Frontal cortex (tissue), 4 donors: ENCODE data around the gene PKLR. TPM values are rescaled to one million over a fixed set of nuclear protein-coding genes. Genes with fewer than 3 reads are reported as not detected.

Experiments
- DNase-seq, 2 donors: peaks; one replicate each; pipeline ENCODE4 v3.0.0; 2012; ENCODE audit warnings: low spot score in 2 of 2
- FAIRE-seq: peaks from 2 replicates; lab custom pipeline; 2012; peaks lifted over from hg19 to GRCh38; lab: Jason Lieb, UNC
- total RNA-seq: library from RNA; depleted of rRNA; stranded (reverse); fragments of >200 nt; gene quantifications from one replicate; pipeline ENCODE4 v1.2.3, GENCODE V29; 2014
- donor health status: control.
- donor health status: control.
- donor health status: control.

The PKLR gene
- total RNA-seq, 1 donor from 2014 or later, result not detected

DNA sequence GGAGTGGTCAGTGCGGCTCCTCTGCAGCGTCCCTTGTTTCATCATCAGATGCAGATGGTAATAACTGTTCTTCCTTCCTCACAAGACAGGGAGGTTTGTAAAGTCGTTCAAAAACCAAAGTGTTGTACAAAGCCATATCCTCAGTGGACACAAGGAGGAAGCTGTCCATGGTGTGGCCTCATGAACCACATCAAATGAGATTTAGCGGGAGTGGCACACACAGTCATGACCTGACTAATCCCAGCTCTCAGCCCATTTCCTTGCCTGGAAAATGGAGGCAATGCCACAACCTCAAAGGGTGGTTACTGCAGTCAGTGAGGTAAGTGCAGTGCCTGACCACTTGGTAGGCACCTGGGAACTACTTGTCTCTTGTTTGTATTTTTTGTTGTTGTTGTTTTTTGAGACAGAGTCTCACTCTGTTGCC is 59.4 kb downstream of the PKLR start:
- no peak for FAIRE-seq
- DNase-seq, result no peak

DNA sequence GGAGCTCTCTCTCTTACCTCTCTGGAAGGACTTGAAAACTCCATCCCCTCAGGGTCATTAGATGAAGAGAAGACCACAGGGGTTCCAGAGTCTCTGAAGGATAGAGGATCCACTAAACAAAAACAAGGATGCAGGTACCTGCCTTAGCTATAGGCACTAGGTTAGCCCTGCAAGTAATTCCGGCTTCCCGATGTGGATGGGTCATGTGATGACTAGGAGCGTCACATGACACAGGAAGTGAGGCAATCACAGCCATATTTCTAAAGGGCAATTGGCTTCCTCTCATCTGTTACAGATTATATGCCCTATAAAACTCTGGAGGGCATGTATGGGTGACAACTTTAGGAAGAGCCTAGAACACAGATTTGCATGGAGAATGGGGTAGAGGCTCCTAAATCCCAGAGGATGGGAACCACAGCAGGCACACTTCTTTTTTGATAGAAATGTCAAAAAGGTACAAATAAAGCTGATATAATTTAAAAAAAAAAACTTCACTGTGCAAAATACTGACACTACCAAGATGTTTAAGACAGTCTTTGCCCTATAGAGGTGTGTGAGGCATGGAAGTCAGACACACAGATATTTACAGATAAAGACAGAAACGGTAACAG is 60.1 kb downstream of the PKLR start:
- no peak for FAIRE-seq
- DNase-seq, result peak; percentile 78 to 82

Other genes starting within 250 kb of the PKLR start
- 0.82 TPM for gene EFNA4, start 237.7 kb downstream of the PKLR start, total RNA-seq
- gene EFNA3, start 222.6 kb downstream of the PKLR start, total RNA-seq, result 9.8 TPM
- gene EFNA1, start 173.6 kb downstream of the PKLR start, total RNA-seq, result 4.1 TPM
- 4.9 TPM for gene SLC50A1, start 165.6 kb downstream of the PKLR start, total RNA-seq
- 15.1 TPM for gene DPM3, start 160.9 kb downstream of the PKLR start, total RNA-seq
- gene KRTCAP2, start 128.1 kb downstream of the PKLR start, total RNA-seq, result 74.6 TPM
- gene TRIM46, start 127.6 kb downstream of the PKLR start, total RNA-seq, result 21.2 TPM
- 7.7 TPM for gene THBS3, start 93.5 kb downstream of the PKLR start, total RNA-seq
- gene MTX1, start 92.7 kb downstream of the PKLR start, total RNA-seq, result 13.9 TPM
- gene ENTREP3, start 46.0 kb downstream of the PKLR start, total RNA-seq, result 2.9 TPM
- 19.2 TPM for gene SCAMP3, start 39.1 kb downstream of the PKLR start, total RNA-seq
- gene CLK2, start 27.9 kb downstream of the PKLR start, total RNA-seq, result 25.3 TPM
- gene HCN3, start 24.0 kb downstream of the PKLR start, total RNA-seq, result 11.8 TPM
- gene FDPS, start 7.4 kb upstream of the PKLR start, total RNA-seq, result 132 TPM
- gene RUSC1, start 19.5 kb upstream of the PKLR start, total RNA-seq, result 44.8 TPM